Left hindlimb (tissue), 1 donor: Measurements from ENCODE around the gene ANKS1B.
"Not testable (repeated sequence)": the region's sequence is repeated elsewhere in the genome, so short reads cannot be mapped to it uniquely, and the experiment has no call there.

Experiments used
- DNase-seq: peaks from one replicate; pipeline ENCODE4 v3.0.0-alpha.2; 2018

The ANKS1B gene

GRCh38 chr12:98977186-98977585 lies 1007.5 kb downstream of the ANKS1B start:
- no peak for DNase-seq

DNA sequence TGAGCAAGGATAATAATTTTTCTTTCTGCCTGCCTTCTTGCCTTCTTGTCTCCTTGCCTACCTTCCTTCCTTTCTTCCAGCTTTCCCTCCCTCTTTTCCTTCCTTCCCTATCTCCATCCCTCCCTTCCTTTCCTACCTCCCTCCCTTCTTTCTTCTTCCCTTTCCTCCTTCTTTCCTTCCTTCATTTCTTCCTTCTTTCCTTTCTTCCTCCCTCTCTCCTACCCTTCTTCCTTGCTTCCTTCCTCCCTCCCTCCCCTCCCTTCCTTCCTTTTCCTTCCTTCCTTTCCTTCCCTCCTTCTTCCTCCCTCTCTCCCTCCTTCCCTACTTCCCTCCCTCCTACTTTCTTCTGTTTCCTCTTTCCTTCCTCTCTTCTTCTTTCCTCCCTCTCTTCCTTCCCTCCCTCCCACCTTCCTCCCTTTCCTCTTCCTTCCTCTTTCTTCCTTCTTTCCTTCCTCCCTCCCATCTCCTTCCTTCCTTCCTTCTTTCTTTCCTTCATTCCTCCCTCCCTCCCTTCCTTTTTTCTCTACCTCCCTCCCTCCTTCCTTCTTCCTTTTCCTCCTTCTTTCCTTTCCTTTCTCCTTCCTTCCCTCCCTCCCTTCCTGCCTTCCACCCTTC lies 1009.9 kb downstream of the ANKS1B start:
- DNase-seq: no peak

DNA sequence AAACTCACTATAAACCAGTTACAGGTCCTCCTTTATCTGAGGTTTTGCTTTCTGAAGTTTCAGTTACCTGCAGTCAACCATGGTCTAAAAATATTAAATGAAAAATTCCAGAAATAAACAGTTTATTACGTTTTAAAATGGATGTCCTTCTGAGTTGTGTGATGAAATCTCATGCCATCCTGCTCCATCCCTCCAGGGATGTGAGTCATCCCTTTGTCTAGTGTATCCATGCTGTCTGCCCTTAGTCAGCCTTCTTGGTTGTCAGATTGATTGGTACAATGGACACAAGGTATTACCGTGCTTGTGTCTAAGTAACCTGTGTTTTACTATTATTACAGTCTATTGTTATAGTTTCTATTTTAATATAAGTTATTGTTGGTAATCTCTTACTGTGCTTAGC lies 1011.3 kb downstream of the ANKS1B start:
- no peak for DNase-seq

DNA sequence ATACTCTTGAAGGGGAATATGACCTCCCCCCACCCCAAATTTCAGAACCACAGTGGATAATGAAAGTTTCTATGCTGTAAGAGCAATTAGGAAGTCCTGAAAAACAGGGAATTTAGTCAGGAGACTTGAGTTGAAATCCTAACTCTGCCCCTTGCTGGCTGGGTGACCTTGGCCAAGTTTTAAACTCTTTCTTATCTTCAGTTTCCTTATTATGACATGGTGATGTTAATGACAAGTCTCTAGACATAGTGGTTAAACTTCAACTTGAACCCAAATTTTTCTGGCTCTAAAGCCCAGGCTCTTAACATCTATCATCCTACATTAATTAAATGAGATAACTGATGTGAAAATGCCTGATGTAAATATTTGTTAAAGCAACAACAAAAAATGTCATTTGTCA lies 1013.8 kb downstream of the ANKS1B start:
- DNase-seq: no peak

- no peak for DNase-seq
These were observed 1014.5 kb downstream of the ANKS1B start for GRCh38 chr12:98970210-98970609.

DNA sequence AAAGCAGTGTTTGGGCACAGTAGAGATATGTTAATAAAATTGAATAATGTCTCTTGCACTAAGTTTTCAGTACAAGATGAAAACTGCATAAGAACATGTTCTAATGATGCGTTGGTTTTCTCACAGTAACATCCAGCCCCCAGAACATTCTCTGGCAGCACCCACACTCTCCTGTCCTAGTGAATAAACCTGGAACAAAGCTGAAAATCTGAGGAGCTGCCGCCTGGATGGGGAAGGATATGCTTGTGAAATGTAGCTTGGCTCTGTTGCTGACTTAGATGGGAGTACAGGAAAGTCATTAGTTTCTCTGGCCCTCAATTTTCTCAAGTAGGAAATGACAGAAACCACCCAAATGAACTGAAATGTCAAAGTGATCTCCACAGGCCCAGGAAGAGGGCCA lies 1015.8 kb downstream of the ANKS1B start:
- no peak for DNase-seq

- not testable (repeated sequence) for DNase-seq
These were observed 1027.6 kb downstream of the ANKS1B start for GRCh38 chr12:98957135-98957534.

- DNase-seq: no peak
These were observed 1029.5 kb downstream of the ANKS1B start for GRCh38 chr12:98955284-98955683.

DNA sequence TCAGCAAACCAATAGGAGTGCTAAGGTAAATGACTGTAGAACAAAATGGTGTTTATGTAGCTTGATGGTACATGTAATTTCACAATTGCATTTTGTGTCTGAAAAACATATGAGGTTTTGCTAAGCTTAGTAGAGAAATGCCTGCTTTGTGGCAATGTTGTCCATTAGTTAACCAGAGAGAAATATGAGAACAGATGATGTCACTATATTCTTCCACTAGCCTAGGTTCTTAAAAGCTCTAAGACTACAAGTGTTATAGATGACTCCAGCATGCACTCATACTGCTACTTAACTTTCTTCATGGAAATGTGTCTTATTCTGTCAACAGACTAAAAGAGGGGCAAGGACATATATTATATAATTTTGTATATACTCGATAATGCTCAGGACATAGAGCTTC lies 1030.2 kb downstream of the ANKS1B start:
- no peak for DNase-seq

DNA sequence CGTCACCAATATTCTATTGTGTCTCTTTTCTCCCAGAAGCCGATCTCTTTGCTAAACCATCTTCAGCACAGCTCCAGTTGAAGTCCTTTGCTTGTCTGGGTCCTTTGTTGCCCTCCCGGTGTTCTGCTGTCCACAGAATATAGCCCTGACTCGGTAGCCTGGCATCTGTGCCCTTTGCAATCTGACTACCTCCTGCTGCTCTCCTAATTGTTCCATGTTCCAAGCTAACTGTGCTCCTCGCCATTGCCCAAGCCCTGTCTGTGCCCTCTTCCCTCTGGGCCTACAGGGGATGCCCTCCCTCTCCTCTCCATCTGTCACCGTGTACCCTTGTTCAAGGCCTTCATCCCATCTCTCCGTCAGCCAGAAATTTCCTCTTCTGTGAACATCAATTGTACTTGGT lies 1033.3 kb downstream of the ANKS1B start:
- DNase-seq: no peak

DNA sequence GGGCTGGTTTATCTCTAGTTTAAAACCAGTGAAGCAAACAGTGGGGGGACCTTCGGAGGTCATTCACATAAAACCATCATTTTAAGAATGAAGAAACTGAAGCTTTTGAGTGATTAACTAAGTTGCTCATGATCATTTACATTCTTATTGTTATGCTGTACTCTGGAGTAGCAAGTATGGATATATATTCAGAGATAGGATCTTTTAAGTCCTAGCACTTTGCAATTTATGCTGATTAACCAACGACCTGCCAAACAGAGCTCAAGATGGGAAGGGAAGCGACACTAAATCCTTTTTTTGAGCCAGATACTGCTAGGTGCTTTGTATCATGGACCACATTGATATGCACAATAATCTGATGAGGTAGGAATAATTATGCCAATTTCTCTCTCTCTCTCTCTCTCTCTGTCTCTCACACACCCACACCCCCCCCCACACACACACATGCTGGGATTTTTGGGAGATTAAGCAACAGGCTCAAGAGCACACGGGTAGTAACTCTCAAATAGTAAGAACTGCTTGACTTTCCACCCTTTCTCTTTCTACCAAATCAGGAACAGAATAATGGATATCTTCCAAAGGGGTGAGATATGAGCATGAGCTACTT lies 1036.3 kb downstream of the ANKS1B start:
- no peak for DNase-seq

- DNase-seq: no peak
These were observed 1038.9 kb downstream of the ANKS1B start for GRCh38 chr12:98945864-98946263.

- DNase-seq: no peak
These were observed 1044.8 kb downstream of the ANKS1B start for GRCh38 chr12:98939926-98940325.

DNA sequence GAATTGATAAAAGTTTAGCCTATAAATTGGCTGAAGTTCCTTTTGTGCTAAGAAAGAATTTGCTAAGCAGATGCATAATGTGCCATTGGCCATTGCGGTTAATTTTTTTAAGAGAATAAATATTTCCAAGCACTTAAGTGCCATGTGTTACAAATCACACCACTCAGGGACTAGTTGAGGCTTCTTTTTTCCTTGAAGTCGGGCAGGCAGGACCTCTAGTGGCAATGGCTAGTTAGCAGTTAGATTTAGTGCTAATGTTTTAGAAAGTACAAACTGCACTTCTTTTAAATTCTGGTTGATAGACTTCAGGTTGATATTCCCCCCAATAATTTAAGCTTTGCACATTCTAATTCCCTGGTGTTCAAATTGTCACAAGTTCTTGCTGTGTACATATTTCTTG lies 1045.4 kb downstream of the ANKS1B start:
- DNase-seq: no peak

GRCh38 chr12:98935847-98936246 lies 1048.9 kb downstream of the ANKS1B start:
- DNase-seq: no peak

GRCh38 chr12:98922871-98923270 lies 1061.9 kb downstream of the ANKS1B start:
- no peak for DNase-seq

DNA sequence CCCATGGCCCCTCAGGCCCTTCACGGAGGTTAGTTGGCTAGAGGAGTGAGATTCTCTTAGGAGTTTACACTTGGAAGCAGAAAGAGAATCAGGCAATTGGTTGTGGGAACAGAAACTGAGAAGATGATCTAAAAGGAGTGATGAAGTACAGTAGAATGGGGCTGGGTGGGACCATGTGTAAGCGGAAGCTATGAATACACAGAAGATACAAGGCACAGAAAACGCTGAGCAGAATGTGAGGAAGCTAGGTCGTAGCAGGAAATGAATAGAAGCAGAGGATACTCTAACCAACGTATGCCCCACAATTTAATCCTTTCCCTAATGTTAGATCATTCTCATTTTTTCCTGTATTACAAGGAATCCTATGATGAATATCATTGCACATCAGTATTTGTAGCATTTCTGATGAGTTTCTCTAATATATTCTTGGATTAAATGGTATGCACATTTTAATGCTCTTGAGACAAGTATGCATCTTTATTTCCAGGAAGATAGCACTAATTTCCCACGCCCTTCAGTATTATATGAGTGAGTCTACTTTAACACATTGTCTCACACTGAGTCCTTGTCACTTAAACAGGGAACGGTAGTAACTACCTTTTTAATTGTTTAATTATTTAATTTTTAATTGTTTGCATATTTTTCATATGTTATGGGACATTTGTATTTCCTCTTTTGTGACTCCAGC lies 1066.4 kb downstream of the ANKS1B start:
- no peak for DNase-seq

DNA sequence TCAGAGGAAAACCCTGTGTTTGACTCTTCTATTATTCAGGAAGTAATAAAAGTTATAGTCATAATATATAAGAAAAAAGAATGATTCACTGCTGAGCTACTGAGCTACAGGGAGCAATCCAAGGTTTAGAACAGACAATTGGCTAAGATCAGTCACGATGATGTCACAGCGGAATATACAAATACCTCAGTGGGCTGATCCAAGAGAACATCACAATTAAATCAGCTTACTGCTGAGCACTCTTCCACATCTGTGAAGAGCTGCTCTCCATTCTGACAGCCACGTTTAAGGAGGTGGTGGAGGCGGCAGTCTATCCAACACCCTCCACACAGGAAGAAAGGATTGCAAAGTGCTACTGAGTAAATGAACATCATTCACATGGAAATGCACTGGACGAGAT lies 1068.6 kb downstream of the ANKS1B start:
- DNase-seq: no peak

DNA sequence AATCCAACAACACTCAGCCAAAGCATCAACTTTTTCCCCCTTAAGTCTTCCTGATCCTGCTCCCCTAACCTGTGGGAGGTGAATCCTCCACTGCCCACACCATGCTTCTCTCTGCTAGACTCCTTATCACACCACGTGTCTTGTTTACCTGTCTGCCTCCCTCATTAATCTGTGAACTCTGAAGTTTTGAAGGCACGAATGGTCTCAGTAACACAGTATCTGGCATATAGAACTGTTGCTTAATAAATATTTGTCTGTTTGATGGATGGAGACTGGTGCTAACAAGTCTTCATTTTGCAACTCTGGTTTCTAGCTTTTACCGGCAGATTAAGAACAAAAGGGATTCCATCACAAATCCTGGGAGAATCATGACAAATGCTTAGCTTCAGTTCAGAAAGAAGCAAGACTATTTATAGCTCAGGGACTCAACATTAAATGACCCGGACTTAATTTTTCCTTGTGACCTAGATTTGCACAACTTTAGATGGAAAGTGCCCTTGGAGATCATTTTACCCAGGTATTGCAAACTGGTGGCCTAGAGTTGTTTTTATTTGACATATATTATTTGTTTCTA lies 1072.2 kb downstream of the ANKS1B start:
- DNase-seq: no peak

- no peak for DNase-seq
These were observed 1073.3 kb downstream of the ANKS1B start for GRCh38 chr12:98911396-98911795.

- no peak for DNase-seq
These were observed 1075.0 kb downstream of the ANKS1B start for GRCh38 chr12:98909746-98910145.

GRCh38 chr12:98908866-98909265 lies 1075.9 kb downstream of the ANKS1B start:
- no peak for DNase-seq

- DNase-seq: no peak
These were observed 1080.9 kb downstream of the ANKS1B start for GRCh38 chr12:98903875-98904274.

DNA sequence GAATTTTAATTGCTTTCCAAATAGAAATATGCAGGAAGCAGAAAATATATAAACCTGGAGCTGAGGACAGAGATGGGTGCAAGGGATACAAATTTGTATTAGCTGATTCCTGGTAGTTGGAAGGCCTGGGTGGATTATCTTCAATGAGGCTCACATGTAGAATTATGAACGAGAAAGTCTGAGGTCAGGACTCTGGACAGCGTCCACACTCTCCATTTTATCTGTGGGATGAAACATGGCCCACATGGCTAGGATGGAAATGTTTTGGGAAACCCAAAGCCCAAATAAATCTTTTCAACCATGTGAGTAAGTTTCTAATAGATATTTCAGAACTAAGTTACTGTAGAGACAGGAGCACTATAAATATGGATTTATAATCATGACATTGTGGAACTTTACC lies 1083.5 kb downstream of the ANKS1B start:
- DNase-seq: no peak
